ENCODE measurements around the gene ADCYAP1R1. TPM values are rescaled to one million over a fixed set of nuclear protein-coding genes. Genes with fewer than 3 reads are reported as not detected.

ADCYAP1R1 gene
- total RNA-seq, 1 donor = not detected

- H3K4me3 ChIP-seq (ENCODE audit: low read depth, low read length) = no peak overlapping the region
- no peak for TF ChIP-seq CTCF (IDR thresholded peaks at IDR 0.05; ENCODE audit: insufficient read depth, low read length)
- no peak for DNase-seq (ENCODE audit: low read depth)
Observed at GRCh38 chr7:31022726-31023125, 29.4 kb upstream of the ADCYAP1R1 start.

GRCh38 chr7:31023877-31024276 lies 28.2 kb upstream of the ADCYAP1R1 start:
- TF ChIP-seq CTCF (IDR thresholded peaks at IDR 0.05; ENCODE audit: insufficient read depth, low read length) = no peak
- DNase-seq (ENCODE audit: low read depth) = no peak
- no peak overlapping the region for H3K4me3 ChIP-seq (ENCODE audit: low read depth, low read length)

- no peak for TF ChIP-seq CTCF (IDR thresholded peaks at IDR 0.05; ENCODE audit: insufficient read depth, low read length)
- DNase-seq (ENCODE audit: low read depth) = peak; percentile 7
- no peak overlapping the region for H3K4me3 ChIP-seq (ENCODE audit: low read depth, low read length)
Observed at GRCh38 chr7:31027161-31027965, 24.7 kb upstream of the ADCYAP1R1 start.

GRCh38 chr7:31028006-31028405 lies 24.1 kb upstream of the ADCYAP1R1 start:
- no peak overlapping the region for H3K4me3 ChIP-seq (ENCODE audit: low read depth, low read length)
- DNase-seq (ENCODE audit: low read depth) = no peak
- no peak for TF ChIP-seq CTCF (IDR thresholded peaks at IDR 0.05; ENCODE audit: insufficient read depth, low read length)

GRCh38 chr7:31028417-31028992 lies 23.6 kb upstream of the ADCYAP1R1 start:
- H3K4me3 ChIP-seq (ENCODE audit: low read depth, low read length) = no peak overlapping the region
- TF ChIP-seq CTCF (IDR thresholded peaks at IDR 0.05; ENCODE audit: insufficient read depth, low read length) = no peak
- DNase-seq (ENCODE audit: low read depth) = no peak

- no peak for TF ChIP-seq CTCF (IDR thresholded peaks at IDR 0.05; ENCODE audit: insufficient read depth, low read length)
- no peak for DNase-seq (ENCODE audit: low read depth)
- no peak overlapping the region for H3K4me3 ChIP-seq (ENCODE audit: low read depth, low read length)
Observed at GRCh38 chr7:31029251-31030042, 22.7 kb upstream of the ADCYAP1R1 start.

All from fibroblast of the aortic adventitia (primary cell).